ENCODE data around the gene AP3S1. TPM values are rescaled to one million over a fixed set of nuclear protein-coding genes. Genes with fewer than 3 reads are reported as not detected.

Gene AP3S1
- total RNA-seq, 2 donors from 2014 or later = 47.8 to 87.9 TPM

DNA sequence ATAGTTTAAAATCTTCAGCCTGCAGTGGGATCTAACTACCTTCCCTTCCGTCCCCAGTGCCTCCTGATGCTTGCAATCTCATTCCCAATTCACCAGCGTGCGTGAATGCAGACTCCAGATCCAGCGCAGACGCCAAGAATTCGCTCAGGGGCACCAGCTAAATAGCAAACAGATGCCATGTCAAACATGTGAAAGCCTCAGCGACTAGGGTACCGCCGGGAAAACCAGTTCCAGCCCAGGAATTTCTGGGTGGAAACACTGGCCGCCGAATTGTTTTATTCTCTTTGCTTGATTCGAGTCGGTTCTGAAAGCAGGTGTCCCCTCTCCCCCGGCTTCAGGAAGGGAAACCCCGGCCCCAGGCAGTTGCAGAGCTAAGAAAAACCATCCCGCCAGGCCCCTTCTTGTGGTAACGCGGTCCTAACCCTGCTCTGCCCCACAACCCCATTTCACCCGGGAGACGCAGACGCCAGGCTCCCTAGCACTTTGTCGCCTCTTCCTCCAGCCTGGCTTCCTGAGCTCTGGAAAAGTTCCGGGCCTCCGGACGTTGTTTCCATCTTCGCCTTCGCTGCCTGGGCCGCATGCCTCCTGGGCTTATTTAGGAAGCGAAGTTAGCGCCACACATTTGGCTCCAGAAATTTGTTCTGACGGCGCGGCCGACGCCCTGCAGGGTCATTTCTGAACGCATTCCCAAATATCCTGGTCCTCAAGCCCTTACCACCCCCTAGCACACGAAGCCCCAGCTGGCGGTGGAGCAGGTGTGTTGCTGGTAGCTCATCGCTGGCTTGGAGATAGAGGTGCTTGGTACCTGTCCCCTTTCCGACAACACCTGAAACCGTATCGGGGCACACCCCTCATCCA, 119.9 kb downstream of the AP3S1 start:
- intact Hi-C loops (cut with DNase I) = no loop called here
- Histone ChIP-seq H3K36me3 (replicated peaks in 1 of 2; ENCODE audit: insufficient read depth in 1 of 2, low read depth in 2 of 2) (no peaks in the 10 kb centered on the region), H3K9me3 (no peaks in the 10 kb centered on the region), H3K4me1 (peaks cover 19% of the 10 kb centered on the region), H3K4me3 (no peak overlapping the region), H3K27ac (no peak overlapping the region), H3K27me3 (peaks cover 0 to 17% of the 10 kb centered on the region in 2 donors)
- no peak for TF ChIP-seq POLR2A (IDR thresholded peaks at IDR 0.05)
- TF ChIP-seq, protein P1, sequence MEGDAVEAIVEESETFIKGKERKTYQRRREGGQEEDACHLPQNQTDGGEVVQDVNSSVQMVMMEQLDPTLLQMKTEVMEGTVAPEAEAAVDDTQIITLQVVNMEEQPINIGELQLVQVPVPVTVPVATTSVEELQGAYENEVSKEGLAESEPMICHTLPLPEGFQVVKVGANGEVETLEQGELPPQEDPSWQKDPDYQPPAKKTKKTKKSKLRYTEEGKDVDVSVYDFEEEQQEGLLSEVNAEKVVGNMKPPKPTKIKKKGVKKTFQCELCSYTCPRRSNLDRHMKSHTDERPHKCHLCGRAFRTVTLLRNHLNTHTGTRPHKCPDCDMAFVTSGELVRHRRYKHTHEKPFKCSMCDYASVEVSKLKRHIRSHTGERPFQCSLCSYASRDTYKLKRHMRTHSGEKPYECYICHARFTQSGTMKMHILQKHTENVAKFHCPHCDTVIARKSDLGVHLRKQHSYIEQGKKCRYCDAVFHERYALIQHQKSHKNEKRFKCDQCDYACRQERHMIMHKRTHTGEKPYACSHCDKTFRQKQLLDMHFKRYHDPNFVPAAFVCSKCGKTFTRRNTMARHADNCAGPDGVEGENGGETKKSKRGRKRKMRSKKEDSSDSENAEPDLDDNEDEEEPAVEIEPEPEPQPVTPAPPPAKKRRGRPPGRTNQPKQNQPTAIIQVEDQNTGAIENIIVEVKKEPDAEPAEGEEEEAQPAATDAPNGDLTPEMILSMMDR (IDR thresholded peaks at IDR 0.05) = no peak
- ATAC-seq (no peak), DNase-seq (no peak)
- 26 to 38% methylated on average over 20 to 42 of the region's 42 CpGs for WGBS, 2 donors

DNA sequence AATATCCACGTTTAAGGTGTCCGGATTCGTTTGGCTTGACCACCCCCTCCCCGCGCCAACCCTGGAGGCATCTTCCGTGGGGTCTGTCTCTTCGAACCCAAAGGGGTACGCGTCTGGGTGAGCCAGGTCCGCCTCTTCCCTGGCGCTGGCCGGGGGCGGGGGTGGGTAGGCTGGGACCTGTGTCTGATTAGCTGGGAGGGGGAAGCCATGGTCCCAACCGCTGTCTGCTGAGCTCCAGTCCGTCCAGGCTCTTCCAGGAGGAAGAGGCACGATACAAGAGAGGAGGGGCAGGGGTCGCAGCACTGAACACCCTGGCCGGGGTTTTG, 120.5 kb downstream of the AP3S1 start, which contains the start of gene LVRN:
LVRN (plus strand) TSS at position 237 of the 326 bp plus-strand sequence. CDS start 143 bp downstream, outside the sequence.
- ATAC-seq (no peak), DNase-seq (no peak)
- whole genome bisulfite sequencing, 2 donors = 6 to 23% methylated on average over 7 to 18 of the region's 18 CpGs
- no peak for TF ChIP-seq POLR2A (IDR thresholded peaks at IDR 0.05)
- TF ChIP-seq, protein P1 (IDR thresholded peaks at IDR 0.05) = no peak
- Histone ChIP-seq H3K4me3 (peak within 1 kb of the TSS; percentile 11 to 20), H3K27ac (no peak within 1 kb of the TSS), H3K9me3 (no peaks in the 10 kb centered on the region), H3K4me1 (peaks cover 19% of the 10 kb centered on the region), H3K27me3 (peaks cover 0 to 17% of the 10 kb centered on the region in 2 donors), H3K36me3 (replicated peaks in 1 of 2; ENCODE audit: insufficient read depth in 1 of 2, low read depth in 2 of 2) (no peaks in the 10 kb centered on the region)
- intact Hi-C loops (cut with DNase I) = no loop called here

DNA sequence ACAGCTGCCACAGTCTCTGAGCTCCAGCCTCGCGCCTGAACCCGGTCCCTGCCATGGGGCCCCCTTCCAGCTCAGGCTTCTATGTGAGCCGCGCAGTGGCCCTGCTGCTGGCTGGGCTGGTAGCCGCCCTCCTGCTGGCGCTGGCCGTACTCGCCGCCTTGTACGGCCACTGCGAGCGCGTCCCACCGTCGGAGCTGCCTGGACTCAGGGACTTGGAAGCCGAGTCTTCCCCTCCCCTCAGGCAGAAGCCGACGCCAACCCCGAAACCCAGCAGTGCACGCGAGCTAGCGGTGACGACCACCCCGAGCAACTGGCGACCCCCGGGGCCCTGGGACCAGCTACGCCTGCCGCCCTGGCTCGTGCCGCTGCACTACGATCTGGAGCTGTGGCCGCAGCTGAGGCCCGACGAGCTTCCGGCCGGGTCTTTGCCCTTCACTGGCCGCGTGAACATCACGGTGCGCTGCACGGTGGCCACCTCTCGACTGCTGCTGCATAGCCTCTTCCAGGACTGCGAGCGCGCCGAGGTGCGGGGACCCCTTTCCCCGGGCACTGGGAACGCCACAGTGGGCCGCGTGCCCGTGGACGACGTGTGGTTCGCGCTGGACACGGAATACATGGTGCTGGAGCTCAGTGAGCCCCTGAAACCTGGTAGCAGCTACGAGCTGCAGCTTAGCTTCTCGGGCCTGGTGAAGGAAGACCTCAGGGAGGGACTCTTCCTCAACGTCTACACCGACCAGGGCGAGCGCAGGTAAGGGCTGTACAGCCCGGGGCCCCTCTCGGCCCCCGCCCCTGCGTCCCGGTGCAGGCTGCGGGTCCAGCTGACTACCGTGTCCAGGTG, 121.0 kb downstream of the AP3S1 start:
- peaks cover 19% of the 10 kb centered on the region for H3K4me1 ChIP-seq
- intact Hi-C loops (cut with DNase I) = no loop called here
- whole genome bisulfite sequencing, 2 donors = 7 to 18% methylated on average over 30 to 70 of the region's 71 CpGs
- no peaks in the 10 kb centered on the region for H3K36me3 ChIP-seq (replicated peaks in 1 of 2; ENCODE audit: insufficient read depth in 1 of 2, low read depth in 2 of 2)
- peak; percentile 74 for ATAC-seq
- no peaks in the 10 kb centered on the region for H3K9me3 ChIP-seq
- DNase-seq = peak; percentile 20 to 38 (median 22)
- peak overlapping the region; percentile 11 to 20 for H3K4me3 ChIP-seq
- H3K27me3 ChIP-seq = peaks cover 0 to 17% of the 10 kb centered on the region in 2 donors
- no peak for TF ChIP-seq POLR2A (IDR thresholded peaks at IDR 0.05)
- TF ChIP-seq, protein P1 (IDR thresholded peaks at IDR 0.05) = peak in 2 of 7 experiments; percentile 10 to 20
- no peak overlapping the region for H3K27ac ChIP-seq

DNA sequence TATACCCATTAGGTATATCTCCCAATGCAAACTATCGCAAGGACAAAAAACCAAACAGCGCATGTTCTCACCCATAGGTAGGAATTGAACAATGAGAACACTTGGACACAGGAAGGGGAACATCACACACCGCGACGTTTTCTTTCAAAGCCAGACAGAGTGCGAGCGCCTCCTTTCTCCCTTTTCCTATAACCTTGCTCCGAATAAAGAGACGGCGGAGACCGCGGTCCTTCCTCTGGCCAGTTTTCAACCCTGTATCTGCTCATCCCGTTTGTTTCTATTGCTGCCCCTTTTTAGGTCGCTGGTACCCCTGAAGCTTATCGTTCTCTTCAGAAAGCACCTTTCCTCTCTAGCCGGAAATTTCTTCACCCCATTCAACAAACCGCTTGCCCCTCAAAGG, 121.8 kb downstream of the AP3S1 start:
- intact Hi-C loops (cut with DNase I) = no loop called here
- Histone ChIP-seq H3K4me1 (peaks cover 19% of the 10 kb centered on the region), H3K27ac (no peak overlapping the region), H3K9me3 (no peaks in the 10 kb centered on the region), H3K36me3 (replicated peaks in 1 of 2; ENCODE audit: insufficient read depth in 1 of 2, low read depth in 2 of 2) (no peaks in the 10 kb centered on the region), H3K27me3 (peaks cover 0 to 17% of the 10 kb centered on the region in 2 donors), H3K4me3 (no peak overlapping the region)
- TF ChIP-seq POLR2A (IDR thresholded peaks at IDR 0.05) = no peak
- TF ChIP-seq, protein P1 (IDR thresholded peaks at IDR 0.05) = no peak
- ATAC-seq (no peak), DNase-seq (no peak)
- WGBS, 2 donors = 40 to 63% methylated on average over 17 of the region's 17 CpGs

Other genes starting within 250 kb of the AP3S1 start
- 1 to 10 TPM in 1 of 2 donors, under 1 TPM in 1; 0.52 to 1.6 TPM for gene TICAM2, start 239.5 kb upstream of the AP3S1 start, total RNA-seq
- gene TMED7, start 215.9 kb upstream of the AP3S1 start, total RNA-seq = 10 to 100 TPM; 40.5 to 51.4 TPM
- gene CDO1, start 25.3 kb upstream of the AP3S1 start, total RNA-seq = 10 to 100 TPM in 1 of 2 donors, 1 to 10 TPM in 1; 7.3 to 92.3 TPM
- 10 to 100 TPM; 28.3 to 47.5 TPM for gene ATG12, start 370 bp upstream of the AP3S1 start, total RNA-seq
- 1 to 10 TPM in 1 of 2 donors, under 1 TPM in 1; 0.52 to 2.0 TPM for gene LVRN, start 120.5 kb downstream of the AP3S1 start, total RNA-seq
- not detected for gene ARL14EPL, start 190.5 kb downstream of the AP3S1 start, total RNA-seq
- gene COMMD10, start 243.1 kb downstream of the AP3S1 start, total RNA-seq = 10 to 100 TPM; 26.5 to 27.0 TPM